H1 (cell line): ENCODE results near the gene MBOAT2. TPM values are rescaled to one million over a fixed set of nuclear protein-coding genes. Genes with fewer than 3 reads are reported as not detected.

ENCODE experiments used
- YY1 ChIP-seq: IDR thresholded peaks from 2 replicates; pipeline ENCODE4 v1.6.1; 2011; ENCODE audit warnings: low read depth, mild to moderate bottlenecking, low read length
- polyA plus RNA-seq, 7 experiments: library from polyadenylated mRNA; depleted of rRNA in 3 of 7; stranded (reverse) in 5 of 7; unstranded in 2 of 7; fragments of >200 nt in 5 of 7; fragments of 200-250 nt in 2 of 7; gene quantifications; 1 replicate in 5 of 7; 2 replicates in 1 of 7; 4 replicates in 1 of 7; pipeline versions ENCODE4 v1.2.1 to v1.2.3, GENCODE V29; 2011 to 2013; ENCODE audit warnings: missing spikeins in 2 of 7, mixed read lengths in 2 of 7
- total RNA-seq: library from RNA; stranded (reverse); fragmentation: NEBNext Ultra II Directional; extraction: Animal tissue kit (Norgen Biotek cat#: 25700); gene quantifications from 2 replicates; pipeline ENCODE4 v1.2.1, GENCODE V29; 2021

The MBOAT2 gene
- total and polyA plus RNA-seq, 2 of the 8 experiments (the other 6 are each of a cell fraction or from before 2014, with no cell fraction given): 11.2 to 23.4 TPM

DNA sequence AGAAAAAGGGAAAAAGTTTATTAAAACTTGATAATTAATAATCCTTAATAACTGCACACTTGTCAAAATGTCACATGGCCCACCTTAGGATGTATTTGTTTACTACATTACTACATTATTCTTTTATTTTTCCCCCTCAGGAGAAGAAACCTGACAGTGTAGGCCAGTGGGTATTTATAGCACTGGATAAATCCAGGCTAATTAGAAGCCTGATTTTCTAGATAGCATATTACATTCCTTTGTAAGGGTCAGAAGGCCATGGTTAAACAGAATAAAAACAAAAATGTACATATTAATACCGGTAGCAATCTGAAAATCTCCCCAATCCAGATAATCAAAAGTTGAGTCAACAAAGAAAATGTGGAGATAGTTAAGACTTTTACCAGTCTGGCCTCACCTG, 144.6 kb downstream of the MBOAT2 start (continued):
- TF ChIP-seq YY1: no peak
